Fibroblast of pulmonary artery (primary cell): Measurements from ENCODE around the gene LNPEP.
A peak's percentile ranks its signal among the peaks of the same experiment; 100 is the strongest.

Experiments used
- DNase-seq: peaks from one replicate; pipeline ENCODE4 v3.0.0-alpha.2; 2010; ENCODE audit warnings: low read depth
- H3K4me3 ChIP-seq: replicated peaks from 2 replicates; pipeline ENCODE4 v1.5.1; 2011; ENCODE audit warnings: low read depth, mild to moderate bottlenecking, control low read depth, low read length, moderate library complexity
- TF ChIP-seq, protein P1 (sequence below): IDR thresholded peaks from 2 replicates; pipeline ENCODE4 v1.5.1; 2011; ENCODE audit warnings: mild to moderate bottlenecking, control low read depth, low read length, inconsistent platforms; ENCODE audit errors: missing control alignments

The LNPEP gene

DNA sequence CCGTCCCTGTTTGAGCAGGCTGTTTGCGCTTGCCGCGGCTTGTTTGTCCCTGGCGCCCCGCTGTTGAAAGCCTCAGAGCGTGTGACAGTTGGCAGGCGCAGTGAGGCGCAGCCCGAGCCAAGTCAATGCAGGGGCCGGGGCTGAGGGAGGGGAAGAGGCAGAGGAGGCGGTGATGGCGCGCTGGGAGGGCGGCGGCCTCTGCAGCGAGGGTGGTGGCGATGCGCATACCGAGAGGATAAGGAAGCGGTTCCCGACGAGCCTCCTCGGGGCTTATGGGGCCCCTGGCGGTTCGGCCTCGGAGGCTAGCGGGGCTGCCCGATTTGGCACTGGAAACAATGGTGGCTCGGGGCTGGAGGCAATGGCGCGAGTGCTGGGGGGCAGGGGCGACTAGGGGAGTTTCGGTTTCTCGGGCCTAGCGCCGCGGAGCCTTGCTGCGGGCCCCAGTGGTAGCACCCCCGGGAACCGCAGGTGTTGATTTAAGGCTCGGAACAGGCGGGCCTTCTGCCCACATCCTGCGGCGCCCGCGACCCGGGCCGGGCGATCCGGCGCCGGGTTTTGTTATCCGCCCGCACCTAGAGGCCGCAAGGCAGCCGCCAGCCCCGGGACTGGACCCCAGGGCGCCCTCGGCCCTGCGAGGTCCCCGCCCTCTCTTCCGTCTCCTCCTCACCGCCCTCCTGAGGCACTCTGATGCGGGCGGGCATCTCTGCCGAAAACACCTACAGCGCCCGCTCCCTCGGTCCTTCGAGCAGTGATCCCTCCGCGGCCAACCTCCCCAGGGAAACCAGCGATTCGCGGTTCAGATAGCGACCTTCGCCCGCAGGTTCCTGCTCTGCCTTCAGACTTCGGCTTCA lies 947 bp upstream of the LNPEP start:
- TF ChIP-seq, protein P1, sequence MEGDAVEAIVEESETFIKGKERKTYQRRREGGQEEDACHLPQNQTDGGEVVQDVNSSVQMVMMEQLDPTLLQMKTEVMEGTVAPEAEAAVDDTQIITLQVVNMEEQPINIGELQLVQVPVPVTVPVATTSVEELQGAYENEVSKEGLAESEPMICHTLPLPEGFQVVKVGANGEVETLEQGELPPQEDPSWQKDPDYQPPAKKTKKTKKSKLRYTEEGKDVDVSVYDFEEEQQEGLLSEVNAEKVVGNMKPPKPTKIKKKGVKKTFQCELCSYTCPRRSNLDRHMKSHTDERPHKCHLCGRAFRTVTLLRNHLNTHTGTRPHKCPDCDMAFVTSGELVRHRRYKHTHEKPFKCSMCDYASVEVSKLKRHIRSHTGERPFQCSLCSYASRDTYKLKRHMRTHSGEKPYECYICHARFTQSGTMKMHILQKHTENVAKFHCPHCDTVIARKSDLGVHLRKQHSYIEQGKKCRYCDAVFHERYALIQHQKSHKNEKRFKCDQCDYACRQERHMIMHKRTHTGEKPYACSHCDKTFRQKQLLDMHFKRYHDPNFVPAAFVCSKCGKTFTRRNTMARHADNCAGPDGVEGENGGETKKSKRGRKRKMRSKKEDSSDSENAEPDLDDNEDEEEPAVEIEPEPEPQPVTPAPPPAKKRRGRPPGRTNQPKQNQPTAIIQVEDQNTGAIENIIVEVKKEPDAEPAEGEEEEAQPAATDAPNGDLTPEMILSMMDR: no peak
- peak overlapping the region; percentile 82 for H3K4me3 ChIP-seq

DNA sequence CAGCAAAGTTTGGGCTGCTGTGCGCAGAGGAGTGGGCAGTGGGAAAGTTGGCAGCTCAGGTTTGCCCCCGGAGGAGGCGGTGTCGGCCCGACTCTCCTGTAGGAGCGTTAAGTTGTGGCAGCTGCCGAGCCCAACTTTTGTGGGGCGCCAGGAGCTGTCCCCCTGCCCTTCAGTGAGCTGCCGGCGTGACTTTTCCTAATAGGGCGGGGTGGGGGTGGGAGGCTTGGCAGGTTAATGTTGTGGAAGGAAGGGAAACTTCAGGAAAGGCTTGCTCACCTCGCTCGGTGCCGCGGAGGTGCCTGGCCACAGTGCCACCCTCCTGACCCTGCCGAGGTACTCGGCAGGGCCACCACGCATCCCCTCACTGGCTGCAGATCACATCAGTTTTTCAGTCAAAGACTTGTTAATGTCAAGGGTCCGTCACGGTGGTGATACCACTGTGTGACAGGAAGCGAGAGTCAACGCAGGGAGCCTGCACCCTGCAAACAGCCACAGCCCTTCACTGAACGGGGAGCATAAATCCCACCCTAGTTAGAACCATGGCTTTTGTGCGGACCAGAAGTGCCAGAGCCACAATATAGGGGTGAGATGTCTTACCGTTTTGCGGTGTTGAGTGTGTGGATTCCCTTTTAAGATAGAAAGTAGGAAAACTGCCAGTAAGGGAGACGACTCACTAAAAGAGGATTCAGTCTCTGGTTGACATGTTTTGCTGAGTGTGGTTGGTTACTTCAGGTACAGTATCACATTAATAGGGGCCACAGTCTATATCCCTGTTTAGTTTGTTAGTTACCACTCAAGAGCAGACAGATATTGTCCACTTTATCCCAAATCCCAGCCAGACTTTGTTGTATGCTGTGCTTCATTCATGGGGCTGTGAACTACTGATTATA lies 796 bp downstream of the LNPEP start:
- no peak for DNase-seq
- H3K4me3 ChIP-seq: peak overlapping the region; percentile 82
- TF ChIP-seq, protein P1: no peak

More for the DNA sequence above, 947 bp upstream of the LNPEP start:
- peak; percentile 94 for DNase-seq

DNA sequence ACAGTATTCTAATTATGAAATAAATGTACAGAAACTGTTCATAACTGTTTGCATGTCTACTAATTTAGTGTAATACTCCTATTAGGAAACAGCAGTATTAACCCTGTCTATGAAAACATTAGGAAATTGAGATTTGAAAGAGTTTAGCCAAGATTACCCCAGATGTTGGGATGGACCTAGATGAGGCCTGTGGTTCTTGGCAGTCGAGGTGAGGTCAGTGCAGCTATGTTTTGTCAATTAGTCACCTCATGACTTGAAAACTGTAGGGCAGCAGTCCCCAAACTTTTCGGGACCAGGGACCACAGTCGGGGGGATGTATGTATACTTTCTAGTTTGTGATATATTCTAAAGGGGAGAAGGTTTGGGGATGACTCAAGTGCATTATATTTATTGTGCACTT lies 4.7 kb downstream of the LNPEP start:
- DNase-seq: no peak
- TF ChIP-seq, protein P1: no peak
- H3K4me3 ChIP-seq: no peak overlapping the region

DNA sequence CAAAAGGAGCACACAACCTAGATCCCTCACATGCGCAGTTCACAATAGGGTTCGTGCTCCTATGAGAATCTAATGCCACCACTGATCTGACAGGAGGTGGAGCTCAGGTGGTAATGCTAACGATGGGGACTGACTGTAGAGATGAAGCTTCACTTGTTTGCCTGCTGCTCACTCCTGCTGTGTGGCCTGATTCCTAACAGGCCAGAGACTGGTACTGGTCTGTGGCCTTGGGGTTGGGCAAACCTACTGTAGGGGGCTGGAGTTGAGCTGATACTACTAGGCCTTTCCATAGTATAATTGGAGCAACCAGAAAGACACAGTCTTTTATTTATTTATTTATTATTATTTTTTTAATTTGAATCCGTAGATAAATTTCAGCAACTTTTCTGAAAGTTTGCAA lies 5.3 kb downstream of the LNPEP start:
- TF ChIP-seq, protein P1: no peak
- DNase-seq: no peak
- H3K4me3 ChIP-seq: no peak overlapping the region

DNA sequence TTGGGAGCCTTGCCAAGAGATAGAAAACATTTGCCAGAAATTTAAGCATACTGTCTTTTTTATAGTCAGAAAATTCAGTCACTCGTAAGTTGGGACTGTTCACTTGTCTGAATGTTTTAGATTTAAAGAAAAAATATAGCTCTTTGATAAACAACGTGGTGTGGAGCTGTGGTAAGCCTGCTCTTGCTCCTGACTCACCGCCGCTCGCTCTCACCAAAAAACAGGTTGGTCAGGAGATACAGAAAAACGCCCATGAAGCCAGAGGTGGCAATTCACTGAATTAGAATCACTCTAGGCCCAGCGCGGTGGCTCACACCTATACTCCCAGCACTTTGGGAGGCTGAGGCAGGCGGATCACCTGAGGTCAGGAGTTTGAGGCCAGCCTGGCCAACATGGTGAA lies 6.2 kb downstream of the LNPEP start:
- TF ChIP-seq, protein P1: no peak
- DNase-seq: no peak

DNA sequence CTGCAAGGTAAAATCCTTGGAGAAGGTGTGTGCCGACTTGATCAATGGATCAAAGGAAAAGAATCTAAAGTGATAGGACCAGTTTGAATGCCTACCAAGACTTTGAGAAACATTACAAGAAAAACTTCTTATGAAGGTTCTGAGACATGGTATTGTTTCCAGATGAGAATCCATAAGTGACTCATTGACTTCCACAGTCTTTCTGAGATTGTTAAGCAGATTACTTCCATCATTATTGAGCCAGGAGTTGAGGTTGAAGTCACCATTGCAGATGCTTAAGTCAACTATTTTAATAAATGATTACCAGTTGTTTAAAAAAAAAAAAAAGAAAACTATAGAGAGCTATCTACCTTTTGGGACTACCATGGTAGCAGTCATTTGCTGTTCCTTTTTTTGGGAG lies 7.0 kb downstream of the LNPEP start:
- DNase-seq: no peak
- TF ChIP-seq, protein P1: no peak

More for the DNA sequence above, 6.2 kb downstream of the LNPEP start:
- no peak overlapping the region for H3K4me3 ChIP-seq

More for the DNA sequence above, 7.0 kb downstream of the LNPEP start:
- no peak overlapping the region for H3K4me3 ChIP-seq
